Right hindlimb (tissue), 1 donor: ENCODE results near the gene MYCL.

ENCODE experiments used
- DNase-seq: peaks from one replicate; pipeline ENCODE4 v3.0.0-alpha.2; 2018

The MYCL gene

DNA sequence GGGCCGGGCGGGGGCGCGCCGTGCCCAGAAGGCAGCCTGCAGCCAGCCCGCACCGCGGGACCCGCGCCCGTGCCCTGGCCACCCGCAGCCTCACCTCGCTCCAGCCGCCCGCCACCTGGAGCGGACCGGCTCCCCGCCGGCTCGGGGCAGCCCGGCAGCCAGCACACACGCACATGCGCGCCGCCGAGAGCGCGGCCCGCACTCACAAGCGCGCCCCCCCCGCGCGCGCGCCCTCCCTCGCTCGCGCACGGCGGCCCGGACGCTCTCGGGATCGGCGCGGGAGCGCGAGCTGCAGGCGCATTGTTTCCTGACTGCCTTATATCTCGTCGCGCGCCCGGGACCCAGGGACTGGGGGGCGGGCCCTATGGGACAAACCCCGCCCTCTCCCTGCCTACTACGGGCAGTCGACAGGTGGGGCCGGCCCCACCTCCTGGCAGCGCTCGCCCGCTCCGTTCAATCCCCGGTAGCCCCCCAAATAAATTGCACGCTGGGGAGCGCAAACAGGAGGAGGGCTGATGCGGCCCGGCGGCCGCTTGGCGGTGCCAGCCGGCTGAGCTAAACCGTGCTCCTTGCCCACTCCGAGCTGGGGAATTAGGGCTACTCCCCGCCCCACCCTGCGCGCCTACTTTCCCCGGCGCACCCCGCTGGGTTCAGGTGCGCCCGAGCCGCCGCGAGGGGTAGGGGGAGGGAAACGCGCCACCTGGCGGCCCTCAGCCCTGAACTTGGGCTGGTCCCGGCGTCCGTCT, at the start of gene MYCL:
Gene MYCL, minus strand, starts transcription at position 204 of the 746 bp plus-strand sequence. CDS start 483 bp downstream, outside the sequence.
- peak; percentile 74 for DNase-seq

- no peak for DNase-seq
Observed at GRCh38 chr1:39949891-39950290, 48.2 kb upstream of the MYCL start.

DNA sequence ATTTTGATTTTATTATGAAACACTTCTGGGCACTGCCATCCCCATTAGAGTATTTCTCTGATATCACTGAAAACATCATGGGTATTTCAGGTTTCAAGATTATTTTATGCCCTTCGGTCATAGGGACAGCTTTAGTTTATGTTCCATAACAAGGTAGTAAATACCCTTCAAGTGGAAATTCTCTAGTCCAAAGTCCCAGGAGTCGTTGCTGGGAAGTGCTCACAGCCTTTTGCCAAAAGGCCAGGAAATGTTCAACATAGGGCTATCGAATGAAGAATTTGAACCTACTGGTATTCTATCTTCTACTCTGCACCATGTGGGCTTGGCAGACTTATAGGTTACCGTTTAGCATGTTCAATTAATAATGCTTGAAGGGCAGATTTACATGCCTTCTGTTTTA, 45.5 kb upstream of the MYCL start:
- no peak for DNase-seq

DNA sequence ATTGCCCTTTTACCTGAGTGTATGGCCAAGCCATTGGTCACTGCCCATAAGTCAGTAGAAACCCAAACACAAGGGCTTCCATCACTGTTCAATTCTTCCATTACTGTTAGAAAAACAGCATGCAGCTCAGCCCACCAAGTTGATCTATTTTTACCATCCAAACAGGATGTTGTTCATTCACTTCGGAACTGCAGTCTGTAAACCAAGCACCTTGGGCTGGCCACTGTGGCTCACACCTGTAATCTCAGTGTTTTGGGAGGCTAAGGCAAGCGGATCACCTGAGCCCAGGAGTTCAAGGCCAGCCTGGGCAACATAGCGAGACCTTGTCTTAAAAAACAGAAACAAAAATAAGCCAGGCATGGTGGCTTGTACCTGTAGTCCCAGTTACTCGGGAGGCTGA, 44.5 kb upstream of the MYCL start:
- DNase-seq, result no peak

DNA sequence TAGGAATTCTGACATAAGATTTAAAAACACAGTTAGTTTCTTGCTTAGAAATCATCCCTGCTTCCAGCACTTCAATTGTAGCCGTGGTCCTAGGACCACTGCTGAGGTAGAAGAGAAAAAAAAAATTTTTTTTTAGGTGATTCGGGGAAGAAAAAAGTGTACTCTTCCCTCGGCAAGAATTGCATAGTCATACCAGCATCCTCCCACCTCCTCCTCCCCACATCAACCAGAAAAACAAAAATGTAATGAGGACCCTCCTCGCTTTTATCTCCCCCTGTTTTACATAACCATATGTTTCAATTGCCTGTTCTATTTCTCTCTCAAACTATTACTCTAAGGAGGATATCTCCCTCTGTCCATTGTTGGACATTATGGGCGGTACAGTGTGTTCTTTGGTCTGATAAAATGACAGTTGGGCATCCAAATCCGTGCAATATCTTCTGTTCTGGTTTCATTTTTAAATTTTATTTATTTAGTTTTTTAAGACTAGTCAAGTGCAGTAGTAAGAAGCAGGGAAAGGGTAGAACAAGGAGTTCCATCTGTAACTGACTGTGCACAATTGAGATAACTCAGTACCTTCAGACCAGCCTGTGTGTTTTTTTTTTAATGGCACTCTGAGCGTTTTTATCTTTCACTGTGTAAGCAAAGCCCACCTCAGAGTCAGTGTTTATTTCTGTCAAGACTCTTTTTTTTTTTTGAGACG, 42.8 kb upstream of the MYCL start:
- DNase-seq, result no peak

- no peak for DNase-seq
Observed at GRCh38 chr1:39943471-39944290, 42.0 kb upstream of the MYCL start.

DNA sequence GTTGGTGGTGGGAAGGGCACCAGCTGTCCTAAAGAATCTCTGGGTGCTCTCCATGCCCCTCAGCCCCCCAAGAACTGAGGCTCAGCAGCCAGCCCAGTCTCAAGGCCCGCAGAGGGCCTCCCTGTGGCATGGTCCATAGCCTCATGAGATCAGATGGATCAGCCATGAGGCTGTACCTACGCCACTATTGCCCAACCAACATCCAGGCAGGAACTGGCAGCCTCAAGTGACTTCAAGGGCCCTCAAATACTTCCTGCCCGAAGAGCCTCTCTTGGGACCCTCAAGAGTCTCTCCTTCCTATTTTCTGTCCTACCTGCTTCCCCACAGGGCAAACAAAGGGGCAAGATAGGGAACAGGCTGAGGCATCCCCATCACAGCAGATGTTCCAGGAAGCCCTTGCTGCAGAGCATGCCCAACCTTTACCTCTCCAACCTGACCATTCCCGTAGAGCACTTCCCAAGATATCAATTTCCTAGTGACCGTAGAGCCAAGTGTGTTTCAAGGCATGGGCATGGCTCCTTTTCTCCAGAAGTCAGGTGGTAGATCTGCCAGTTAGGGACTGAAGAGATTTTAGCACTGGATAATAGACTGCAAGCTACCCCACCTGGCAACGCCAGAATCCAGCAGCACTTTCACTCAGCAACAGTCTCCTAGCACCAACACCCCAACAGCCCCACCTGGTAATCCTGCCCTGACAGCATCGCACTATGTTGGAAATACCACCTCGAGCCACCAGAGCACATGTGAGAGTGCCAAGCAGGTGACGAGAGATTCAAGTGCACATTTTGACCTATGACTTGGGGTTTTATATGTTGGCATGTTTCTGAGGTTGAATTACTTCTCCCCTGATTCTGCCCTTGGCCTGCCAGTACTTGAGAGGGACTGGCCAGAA, 39.5 kb upstream of the MYCL start:
- no peak for DNase-seq

DNA sequence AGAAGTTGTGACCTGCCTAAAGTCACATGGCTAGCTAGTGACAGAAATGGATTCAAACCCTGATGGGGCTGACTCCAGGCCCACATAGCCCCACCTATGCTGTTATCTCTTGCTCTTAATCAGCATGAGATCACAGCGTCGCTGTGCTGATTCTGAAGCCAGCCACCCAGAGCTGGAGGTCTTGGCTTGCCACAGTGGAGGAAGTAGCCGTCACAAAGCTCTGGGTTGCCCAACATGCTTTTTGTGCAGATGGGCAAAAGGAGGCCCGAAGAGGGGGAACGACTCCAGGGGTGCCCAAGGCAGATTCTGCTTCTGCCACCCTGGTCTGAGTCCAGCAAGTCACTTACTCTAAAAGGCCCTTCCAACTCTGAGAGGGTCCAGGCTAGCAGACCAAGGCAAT, 38.5 kb upstream of the MYCL start:
- no peak for DNase-seq

- no peak for DNase-seq
Observed at GRCh38 chr1:39938856-39939255, 37.1 kb upstream of the MYCL start.

DNA sequence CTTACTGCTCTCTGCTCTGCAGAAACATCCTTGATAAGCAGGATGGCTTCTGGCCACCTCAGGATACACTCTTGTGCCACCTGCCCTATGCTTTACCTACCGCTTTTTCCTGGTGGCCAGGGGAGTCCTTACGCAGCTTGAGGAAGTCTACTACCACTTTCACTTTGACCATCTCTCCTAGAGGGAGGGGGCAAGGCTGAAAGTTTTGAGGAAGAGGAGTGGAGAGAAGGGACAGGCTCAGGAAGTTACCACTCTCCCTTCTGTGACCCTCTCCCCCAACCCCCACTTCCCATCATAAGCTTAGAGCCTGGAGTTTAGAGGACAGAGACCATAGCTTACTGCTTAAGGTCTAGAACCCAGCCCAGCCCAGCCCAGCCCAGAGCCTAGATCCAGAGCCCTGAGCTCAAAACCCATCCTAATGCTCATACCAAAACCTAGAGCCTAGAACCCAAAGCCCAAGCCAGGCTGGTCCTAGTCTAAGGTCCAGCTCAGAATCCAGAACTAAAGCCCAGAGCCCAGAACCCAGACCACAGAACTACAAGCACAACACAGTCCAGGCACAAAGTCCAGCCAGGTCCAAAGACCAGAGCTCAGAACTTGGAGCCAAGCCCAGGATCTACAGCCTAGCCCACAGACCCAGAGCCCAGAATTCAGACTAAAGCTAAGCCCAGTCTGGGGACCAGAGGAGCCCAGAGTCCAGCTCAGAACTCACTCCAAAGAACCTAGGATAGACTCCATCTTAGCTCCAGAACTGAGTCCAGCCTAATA, 35.2 kb upstream of the MYCL start:
- DNase-seq, result no peak

GRCh38 chr1:39933956-39934941, 32.5 kb upstream of the MYCL start:
- no peak for DNase-seq

- no peak for DNase-seq
Observed at GRCh38 chr1:39928809-39929587, 27.3 kb upstream of the MYCL start.

DNA sequence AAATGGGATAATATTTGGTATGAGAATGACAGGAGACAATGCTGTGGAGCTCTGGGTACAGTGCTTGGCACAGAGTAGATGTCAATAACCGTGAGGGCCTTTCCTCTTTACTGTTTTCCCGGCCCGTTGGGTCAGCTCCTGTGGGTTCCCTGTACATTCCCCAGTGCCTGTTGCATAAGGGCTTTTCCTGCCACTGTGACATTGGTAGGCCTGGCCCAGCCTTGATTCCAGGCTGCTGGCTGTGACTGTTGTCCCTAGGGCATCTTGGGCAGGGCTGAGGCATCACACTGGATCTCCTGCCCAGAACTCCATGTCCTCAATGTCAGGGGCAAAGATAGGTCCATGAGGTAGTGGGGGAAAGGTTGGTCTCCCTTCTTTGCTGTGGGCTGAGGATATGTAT, 25.8 kb upstream of the MYCL start:
- no peak for DNase-seq

DNA sequence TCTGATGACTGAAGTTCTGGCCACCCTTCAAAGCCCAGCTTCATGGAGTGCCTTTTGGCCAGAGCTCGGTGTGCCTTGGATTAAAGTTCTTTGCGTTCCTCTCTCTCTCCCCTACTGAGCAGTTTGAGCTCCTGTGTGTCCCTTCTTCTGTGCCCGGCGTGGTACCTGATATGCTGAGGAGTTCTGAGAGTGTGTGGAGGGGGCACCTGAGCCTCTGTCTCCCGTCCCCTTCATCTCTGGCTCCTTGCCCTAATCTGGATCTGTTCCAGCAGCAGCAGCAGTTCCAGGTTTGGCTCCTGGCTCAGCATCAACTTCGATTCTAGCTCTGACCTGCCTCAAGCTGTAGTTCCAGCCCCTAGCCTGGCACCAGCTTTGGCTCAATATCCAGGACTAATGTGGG, 25.1 kb upstream of the MYCL start:
- no peak for DNase-seq

DNA sequence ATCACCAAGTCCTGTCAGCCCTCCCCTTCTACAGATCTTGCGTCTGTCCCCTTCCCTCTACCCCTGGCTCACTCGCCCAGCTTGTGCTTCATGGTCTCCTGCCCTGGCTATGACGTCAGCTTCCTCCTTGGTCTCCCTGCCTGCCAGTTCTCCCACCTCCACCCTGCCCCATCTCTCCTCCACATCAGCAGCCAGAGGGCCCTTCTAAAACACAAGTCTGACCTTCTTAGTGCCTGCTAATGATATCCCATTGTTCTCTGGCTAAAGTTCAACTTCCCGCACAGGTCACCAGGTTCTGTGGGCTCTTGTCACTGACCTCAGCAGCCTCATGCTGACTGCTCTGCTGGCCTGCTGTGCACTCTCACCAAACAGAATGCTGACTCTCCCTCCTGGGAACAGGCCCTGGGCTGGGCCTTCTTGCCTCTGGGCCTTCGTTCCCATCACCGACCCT, 24.7 kb upstream of the MYCL start:
- no peak for DNase-seq

DNA sequence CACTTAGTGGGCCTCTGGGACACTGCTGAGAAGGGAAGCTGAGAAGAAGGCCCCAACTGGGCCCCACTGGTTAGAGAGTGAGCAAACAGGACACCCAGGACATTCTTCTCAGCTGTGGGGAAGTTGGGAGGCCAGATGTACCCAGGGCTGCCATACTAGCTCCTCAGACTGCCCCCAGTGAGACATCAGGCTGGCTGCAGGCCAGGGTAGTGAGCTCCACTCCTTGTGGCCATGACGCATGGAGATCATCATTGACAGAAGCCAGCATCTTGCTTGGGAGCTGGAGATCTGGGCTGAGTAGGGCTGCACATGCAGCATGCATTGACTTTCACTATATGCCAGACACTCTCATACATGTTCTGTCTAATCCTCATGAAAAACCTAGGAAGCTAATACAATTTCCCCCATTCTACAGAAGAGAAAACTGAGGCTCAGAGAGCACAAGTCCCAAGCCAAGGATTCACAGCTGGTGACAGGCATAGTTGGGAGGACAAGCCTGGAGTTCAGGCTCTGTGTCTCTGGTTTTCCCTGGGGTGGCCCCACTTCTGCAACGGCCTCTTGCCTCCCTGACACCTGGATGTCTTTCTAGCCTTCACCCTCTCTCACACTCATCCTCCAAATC, 24.1 kb upstream of the MYCL start:
- no peak for DNase-seq

GRCh38 chr1:39922251-39922688, 20.6 kb upstream of the MYCL start:
- DNase-seq, result peak; percentile 30

DNA sequence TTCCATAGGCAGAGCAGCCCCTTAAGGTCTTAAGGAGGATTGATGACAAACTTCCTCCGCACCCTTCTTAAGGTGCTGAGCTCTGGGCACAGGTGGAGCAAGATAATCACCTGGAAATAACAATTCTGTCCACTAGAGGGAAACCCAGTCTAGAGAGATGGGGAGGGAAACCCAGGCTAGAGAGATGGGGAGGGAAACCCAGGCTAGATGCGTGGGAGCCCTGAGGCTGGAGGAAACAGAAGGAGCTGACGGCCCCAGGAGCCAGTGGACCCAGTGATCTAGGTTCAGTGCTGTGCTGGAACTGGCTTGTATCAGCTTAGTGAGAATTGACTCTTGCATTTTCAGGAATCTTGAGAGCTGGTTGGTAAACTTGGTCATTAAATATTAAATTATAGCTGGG, 17.8 kb upstream of the MYCL start:
- DNase-seq, result no peak

- DNase-seq, result no peak
Observed at GRCh38 chr1:39917825-39918224, 16.1 kb upstream of the MYCL start.
